ENCODE data around the gene TMPRSS15.
"Not testable (repeated sequence)": the region's sequence is repeated elsewhere in the genome, so short reads cannot be mapped to it uniquely, and the experiment has no call there.

TMPRSS15 gene

GRCh38 chr21:18403735-18404450 is at the start of gene TMPRSS15:
TSS of gene TMPRSS15 (minus strand) at chr21:18403785. CDS start at chr21:18403622, 163 bp downstream.
- no peak for DNase-seq

GRCh38 chr21:18451670-18452069 is 48.1 kb upstream of the TMPRSS15 start:
- no peak for DNase-seq

GRCh38 chr21:18449605-18450550 is 46.3 kb upstream of the TMPRSS15 start:
- DNase-seq = no peak

- DNase-seq = peak; percentile 69 to 87
Observed at GRCh38 chr21:18443701-18444100, 40.1 kb upstream of the TMPRSS15 start.

- peak; percentile 65 to 91 for DNase-seq
Observed at GRCh38 chr21:18443085-18443484, 39.5 kb upstream of the TMPRSS15 start.

- no peak for DNase-seq
Observed at GRCh38 chr21:18430341-18430740, 26.8 kb upstream of the TMPRSS15 start.

GRCh38 chr21:18424276-18424675 is 20.7 kb upstream of the TMPRSS15 start:
- no peak for DNase-seq

- DNase-seq = no peak
Observed at GRCh38 chr21:18417141-18417790, 13.7 kb upstream of the TMPRSS15 start.

GRCh38 chr21:18411565-18411964 is 8.0 kb upstream of the TMPRSS15 start:
- DNase-seq = peak in 1 of 2 experiments; percentile 9

GRCh38 chr21:18409579-18409978 is 6.0 kb upstream of the TMPRSS15 start:
- DNase-seq = no peak

GRCh38 chr21:18398843-18399242 is 4.7 kb downstream of the TMPRSS15 start:
- DNase-seq = no peak

- DNase-seq = peak in 1 of 2 experiments; percentile 19
Observed at GRCh38 chr21:18387994-18388393, 15.6 kb downstream of the TMPRSS15 start.

- peak; percentile 17 to 39 for DNase-seq
Observed at GRCh38 chr21:18384771-18385170, 18.8 kb downstream of the TMPRSS15 start.

- DNase-seq = not testable (repeated sequence)
Observed at GRCh38 chr21:18382934-18383619, 20.5 kb downstream of the TMPRSS15 start.

- DNase-seq = no peak
Observed at GRCh38 chr21:18382141-18382540, 21.4 kb downstream of the TMPRSS15 start.

GRCh38 chr21:18373606-18374005 is 30.0 kb downstream of the TMPRSS15 start:
- no peak for DNase-seq

GRCh38 chr21:18370301-18370700 is 33.3 kb downstream of the TMPRSS15 start:
- DNase-seq = no peak

- DNase-seq = peak; percentile 26 to 43
Observed at GRCh38 chr21:18369115-18369514, 34.5 kb downstream of the TMPRSS15 start.

- DNase-seq = no peak
Observed at GRCh38 chr21:18368205-18368604, 35.4 kb downstream of the TMPRSS15 start.

- no peak for DNase-seq
Observed at GRCh38 chr21:18356801-18357200, 46.8 kb downstream of the TMPRSS15 start.

GRCh38 chr21:18354947-18355346 is 48.6 kb downstream of the TMPRSS15 start:
- DNase-seq = no peak

- DNase-seq = no peak
Observed at GRCh38 chr21:18350216-18350615, 53.4 kb downstream of the TMPRSS15 start.

GRCh38 chr21:18349468-18349867 is 54.1 kb downstream of the TMPRSS15 start:
- DNase-seq = no peak
